HS-5 (cell line): ENCODE results near the gene KCNJ14.
"Not testable (repeated sequence)": the region's sequence is repeated elsewhere in the genome, so short reads cannot be mapped to it uniquely, and the experiment has no call there.

Experiments used
- DNase-seq: peaks from one replicate; pipeline ENCODE4 v3.0.0-alpha.2; 2012; ENCODE audit warnings: low read depth

KCNJ14 gene

DNA sequence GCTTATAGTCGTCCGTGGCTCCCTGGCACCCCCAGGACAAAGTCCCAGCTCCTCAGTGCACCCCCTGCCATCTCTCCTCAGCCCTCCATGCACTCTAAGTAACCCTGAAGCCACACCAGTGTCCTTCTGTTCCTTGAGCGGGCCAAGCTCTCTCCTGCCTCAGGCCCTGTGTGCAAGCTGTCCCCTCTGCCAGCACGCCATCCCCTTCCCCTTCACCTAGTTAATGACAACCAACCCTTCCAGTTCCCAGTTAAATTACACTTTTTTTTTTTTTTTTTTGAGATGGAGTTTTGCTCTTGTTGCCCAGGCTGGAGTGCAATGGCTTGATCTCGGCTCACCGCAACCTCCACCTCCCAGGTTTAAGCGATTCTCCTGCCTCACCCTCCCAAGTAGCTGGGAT lies 33.1 kb downstream of the KCNJ14 start:
- DNase-seq = not testable (repeated sequence)

- no peak for DNase-seq
Measured at GRCh38 chr19:48489608-48490216, 34.3 kb downstream of the KCNJ14 start.

DNA sequence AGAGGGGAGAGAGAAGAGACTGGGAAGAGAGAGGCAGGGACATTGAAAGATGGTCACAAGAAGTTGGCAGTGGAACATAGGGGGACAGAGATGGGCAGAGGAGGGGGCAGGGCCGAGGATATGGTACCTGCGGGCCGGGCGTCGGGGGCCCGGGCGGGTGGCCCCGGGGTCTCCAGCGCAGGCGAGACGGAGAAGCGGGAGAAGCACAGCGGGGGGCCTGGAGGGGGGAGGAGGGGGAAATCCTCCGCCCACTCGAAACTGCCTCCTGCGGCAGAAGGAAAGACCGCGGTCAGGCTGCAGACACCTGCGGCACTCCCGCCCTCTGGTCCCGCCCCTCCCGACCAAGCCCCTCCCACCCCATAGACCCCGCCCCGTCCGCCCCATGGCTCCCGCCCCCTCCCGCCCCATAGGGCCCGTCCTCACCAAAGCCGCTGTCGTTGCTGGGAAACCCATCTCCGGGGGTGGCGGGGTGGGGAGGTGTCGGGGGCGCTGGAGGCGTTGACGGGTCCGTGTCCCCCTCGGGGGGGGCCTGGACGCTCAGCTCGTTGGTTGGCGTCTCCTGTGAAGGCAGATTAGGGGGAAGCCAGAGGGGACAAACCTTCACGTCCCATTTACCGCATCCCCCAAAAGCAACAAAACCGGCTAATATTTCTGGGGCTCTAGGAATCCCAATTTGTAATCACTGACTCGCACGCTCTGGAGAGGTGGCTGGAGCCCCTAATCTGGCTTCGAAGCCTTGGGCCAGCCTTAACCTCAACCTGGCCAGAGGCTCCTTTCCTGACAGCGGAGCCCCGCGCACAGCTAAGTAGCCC lies 35.8 kb downstream of the KCNJ14 start:
- no peak for DNase-seq

DNA sequence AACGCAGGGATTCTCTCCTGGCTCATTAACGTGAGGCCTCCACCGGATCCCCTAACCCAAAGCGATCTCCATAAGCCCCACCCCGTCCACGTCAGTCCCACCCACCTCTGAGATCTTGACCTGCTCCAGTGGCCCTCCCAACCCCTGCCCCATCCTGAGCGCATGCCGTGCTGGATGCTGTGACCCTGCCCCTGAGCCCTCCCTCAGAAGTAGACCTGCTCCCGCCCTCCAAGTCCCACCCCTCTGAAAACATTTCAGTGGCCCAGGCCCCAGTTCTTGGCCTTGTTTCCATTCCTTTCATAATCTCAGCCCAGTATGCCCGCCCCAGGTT lies 36.4 kb downstream of the KCNJ14 start:
- no peak for DNase-seq

GRCh38 chr19:48492925-48493717 lies 37.7 kb downstream of the KCNJ14 start:
- DNase-seq = no peak

DNA sequence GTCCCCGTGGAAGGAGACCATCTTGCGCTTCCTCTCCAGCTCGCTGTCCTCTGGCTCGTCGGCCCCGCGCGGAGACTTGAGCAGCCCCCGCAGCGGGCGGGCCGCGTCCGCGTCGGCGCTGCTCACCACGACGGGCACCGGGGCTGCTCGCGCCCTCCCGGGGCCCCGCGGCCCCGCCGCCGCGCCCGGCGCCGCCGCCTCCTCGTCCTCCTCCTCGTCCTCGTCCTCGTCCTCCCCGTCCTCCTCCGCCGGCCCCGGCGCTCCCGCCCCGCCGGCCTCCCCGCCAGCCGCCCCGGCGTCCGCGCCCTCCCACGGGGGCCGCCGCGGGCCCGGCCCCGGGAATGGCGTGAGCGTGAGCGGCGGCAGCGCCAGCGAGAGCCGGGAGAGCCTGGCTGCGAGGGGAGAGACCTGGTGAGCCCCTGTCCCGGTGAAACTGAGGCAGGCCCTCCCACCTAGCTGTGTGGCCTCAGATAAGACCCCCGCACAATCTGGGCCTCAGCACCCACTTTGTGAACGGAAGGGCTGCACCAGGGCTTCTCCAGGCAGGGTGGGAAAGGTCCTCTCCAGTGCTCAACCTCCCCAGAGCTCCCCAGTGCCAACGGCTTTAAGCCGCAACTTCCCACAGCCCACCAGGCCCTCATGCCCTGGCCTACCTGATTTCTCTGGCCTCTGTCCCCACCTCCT lies 38.5 kb downstream of the KCNJ14 start:
- DNase-seq = no peak

DNA sequence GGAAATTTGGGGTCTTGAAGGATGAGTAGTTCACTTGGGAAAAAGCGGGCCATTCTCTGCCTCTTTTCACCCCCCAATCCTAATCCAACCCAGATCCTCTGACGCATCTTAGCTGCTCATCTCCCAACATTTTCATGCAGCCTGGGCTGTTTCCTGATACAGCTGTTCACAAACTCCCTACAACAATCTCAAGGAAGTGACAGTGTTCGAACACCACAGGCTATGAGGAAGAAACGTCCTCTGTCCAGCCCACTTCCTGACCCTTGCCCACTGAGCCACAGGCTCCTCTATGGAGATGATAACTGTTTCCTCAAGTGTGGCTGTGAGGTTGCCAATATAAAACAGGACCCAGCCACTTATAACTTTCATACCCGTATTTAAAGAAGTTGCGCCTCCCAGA lies 40.0 kb downstream of the KCNJ14 start:
- DNase-seq = no peak

DNA sequence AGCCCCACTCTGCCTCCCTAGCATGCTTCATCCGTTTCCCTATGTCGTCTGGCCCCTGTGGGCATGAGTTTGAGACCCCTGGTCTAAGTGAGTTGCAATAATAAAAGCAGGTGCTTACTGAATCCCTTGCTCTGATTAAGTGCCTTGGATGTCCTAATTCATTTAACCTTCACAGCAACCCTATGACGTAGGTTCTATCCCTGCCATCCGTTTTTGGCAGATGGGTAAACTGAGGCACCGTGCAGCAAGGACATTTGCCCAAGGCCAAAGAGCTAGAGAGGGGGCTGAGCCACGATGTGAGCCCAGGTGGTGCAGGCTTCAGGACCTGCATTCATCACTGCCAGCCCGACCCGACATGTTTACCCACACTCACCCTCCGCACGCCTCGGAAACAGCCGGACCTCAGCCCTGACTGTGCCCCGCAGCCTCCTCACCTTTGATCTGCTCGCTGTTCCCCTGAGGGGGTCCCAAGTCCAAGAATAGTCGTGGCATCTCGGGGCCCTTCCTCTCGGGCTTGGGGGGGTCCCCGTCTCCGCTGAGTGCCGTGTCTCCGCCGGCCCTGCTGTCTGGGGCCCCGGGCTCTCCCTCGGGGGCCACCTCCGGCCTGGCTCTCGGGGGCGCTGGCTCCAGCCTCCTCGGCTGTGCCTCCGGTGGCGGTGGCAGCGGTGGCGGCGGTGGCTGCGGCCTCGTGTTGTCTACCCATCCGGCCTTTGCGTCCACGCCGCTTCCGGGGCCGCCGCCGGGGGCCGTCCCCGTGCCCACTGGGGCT lies 41.8 kb downstream of the KCNJ14 start:
- no peak for DNase-seq

- no peak for DNase-seq
Measured at GRCh38 chr19:48497728-48498594, 42.6 kb downstream of the KCNJ14 start.

DNA sequence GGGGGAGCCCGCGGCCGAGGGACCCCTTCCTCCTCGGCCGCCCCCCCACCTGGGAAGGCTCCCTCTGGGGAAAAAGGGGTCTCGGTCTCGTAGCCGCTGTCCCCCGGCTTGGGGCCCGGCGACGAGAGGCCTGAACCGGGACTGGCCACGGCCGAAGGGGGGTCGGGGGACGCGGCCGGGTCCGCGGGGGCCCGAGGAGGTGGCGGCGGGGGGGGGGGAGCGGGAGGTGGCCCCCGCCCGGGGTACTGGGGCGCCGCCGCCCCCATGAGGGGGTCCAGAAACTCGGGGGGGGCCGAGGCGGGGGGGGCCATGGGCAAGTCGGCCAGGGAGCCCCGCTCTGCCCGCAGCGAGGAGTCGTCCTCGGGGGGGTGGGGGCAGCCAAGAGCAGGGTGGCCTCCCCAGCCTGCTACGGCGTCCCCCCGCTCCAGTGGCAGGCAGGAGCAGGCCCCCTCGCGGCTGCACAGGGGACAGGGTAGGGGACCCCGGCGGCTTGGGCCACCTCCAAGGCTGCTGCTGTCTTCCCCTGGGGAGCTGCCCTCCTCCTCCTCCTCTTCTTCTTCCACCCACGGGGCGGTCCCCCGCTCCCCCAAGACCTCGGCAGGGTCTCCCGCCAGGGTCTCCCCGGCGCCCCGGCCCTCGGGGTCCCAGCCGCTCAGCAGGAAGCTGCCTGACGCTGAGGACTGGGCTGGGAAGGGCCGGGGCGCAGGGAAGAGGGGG lies 43.4 kb downstream of the KCNJ14 start:
- DNase-seq = no peak

DNA sequence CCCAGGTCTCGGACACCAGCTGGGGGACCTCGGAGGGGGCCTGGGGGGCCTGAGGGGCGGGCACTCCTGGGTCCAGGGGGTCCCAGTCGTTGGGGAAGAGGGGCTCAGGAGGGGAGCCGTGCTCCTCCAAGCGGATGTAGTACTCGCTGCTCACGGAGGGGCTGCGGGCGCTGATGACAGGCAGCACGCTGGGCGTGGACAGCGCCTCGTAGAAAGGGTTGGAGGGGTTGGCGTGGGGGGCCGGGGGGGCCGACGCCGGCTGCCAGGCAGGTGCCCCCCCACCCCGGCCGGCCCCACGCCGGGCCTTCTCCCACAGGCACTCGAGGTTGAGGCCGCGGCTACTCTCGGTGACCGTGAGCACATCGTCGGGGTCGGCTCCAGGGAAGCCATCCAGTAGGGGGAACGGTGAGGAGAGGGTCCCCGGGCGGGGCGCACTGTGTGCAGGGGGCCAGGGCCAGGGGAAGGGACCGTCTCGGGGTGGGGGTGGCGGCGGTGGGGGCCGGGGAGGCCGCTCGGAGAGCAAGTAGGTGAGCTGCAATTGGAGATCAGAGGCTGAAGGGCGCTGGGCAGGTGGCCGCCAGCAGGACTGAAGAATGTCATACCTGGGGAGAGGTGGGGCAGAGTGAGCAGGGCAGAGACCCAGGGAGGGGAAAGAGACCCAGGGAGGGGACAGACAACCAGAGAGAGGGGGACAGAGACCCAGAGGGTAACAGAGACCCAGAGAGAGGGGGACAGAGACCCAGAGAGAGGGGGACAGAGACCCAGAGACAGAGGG lies 44.1 kb downstream of the KCNJ14 start:
- no peak for DNase-seq

DNA sequence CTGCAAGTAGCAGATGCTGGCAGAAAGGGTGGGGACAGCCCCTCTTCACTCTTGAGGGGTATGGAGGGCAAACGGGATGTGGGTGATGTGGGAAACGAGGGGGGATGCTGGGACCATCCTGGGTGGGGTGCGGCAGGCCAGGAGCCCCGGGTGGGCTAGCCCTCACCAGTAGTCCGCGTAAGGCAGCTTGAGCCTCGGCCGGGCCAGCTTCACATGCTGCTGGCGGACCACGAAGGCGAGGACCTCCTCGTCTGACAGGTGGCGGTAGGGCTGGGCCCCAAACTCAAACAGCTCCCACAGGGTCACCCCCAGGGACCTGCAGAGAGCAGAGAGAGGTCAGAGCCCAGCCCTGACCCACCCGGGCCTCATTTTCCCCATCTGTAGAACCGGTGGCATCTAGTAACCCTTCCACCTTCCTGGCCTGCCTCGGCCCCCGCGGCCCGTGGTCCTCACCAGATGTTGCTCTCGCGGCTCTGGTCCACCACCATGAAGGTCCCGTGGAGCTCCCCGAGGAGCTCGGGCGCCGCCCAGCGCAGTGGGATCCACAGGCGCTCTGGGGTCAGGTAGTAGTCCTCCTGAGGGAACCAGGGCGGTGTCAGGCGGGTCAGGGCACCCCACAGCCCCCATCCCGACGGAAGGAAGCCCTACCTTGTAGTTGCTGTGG lies 45.6 kb downstream of the KCNJ14 start:
- no peak for DNase-seq

DNA sequence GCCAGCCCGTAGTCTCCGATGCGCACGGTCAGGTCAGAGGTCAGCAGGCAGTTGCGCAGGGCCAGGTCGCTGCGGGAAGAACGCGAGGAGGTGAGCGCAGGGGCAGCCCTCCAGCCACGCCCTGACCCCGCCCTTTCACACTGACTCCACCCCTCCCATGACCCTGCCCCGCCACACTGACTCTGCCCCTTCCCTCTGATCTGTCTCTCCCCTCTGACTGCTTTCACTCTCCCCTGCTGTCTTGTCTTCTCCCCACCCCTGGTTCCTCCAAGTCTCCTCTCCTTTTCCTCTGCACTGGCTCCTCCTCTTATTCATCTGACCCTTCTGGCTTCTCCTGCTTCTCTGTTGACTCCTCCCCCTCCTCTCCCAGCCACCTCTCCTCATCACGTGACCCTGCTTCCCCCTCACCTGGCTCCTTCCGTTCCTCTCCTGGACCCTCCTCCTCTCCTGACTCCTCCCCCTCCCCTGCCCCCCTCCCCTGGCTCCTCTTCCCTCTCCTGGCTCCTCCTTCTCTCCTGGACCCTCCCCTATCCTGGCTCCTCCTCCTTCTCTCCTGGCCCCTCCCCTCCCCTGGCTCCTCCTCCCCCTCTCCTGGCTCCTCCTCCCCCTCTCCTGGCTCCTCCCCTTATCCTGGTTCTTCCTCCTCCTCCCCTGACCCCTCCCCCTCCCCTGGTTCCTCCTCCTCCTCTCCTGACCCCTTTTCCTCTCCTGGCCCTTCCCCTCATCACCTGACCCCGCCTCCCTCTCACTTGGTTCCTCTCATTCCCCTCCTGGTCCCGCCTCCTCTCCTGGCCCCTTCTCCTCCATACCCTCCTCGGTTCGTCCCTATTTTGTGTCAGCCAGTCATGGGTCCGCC lies 46.3 kb downstream of the KCNJ14 start:
- no peak for DNase-seq

DNA sequence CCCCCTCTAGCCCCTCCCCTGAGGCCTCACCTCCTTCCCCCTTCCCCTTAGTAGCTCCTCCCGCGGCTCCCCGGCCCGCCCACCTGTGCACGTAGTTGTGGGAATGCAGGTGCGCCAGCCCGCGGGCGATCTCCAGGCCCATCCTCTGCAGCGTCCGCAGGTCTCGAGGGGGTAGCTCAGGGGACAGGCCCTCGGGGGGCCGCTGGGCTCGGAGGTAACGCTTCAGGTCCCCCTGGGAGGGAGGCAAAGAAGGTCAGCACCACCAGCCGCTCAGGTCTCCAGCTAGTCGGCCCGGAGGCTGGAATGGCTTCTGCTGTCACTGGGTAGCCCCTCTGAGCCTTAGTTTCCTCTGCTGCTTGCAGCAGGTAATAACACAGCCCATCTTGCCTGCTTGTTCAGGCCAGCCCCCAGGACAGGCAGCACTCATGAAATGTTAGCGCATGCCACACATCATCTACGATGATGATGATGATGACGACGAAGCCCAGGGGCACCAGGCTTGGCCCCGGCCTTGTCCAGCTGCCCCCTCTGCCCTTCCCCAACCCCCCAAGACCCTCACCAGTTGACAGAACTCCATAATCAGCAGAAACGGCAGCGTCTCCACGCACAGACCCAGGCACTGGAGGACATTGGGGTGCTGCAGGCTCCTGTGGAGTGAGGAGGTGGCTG lies 47.1 kb downstream of the KCNJ14 start:
- no peak for DNase-seq

GRCh38 chr19:48506138-48506733 lies 50.9 kb downstream of the KCNJ14 start:
- no peak for DNase-seq

- no peak for DNase-seq
Measured at GRCh38 chr19:48507911-48508439, 52.6 kb downstream of the KCNJ14 start.
